Mesendoderm (in vitro differentiated cells): ENCODE data around the gene RSPRY1.
A peak's percentile ranks its signal among the peaks of the same experiment; 100 is the strongest.

Source experiments
- DNase-seq: peaks from one replicate; pipeline ENCODE4 v3.0.0; 2013
- H2AK5ac ChIP-seq: 2 replicates; pipeline ENCODE4 v1.6.1; 2013; ENCODE audit warnings: low read length, inconsistent platforms
- H2BK120ac ChIP-seq: 2 replicates; pipeline ENCODE4 v1.6.1; 2013; ENCODE audit warnings: low read depth, mild to moderate bottlenecking, low read length, moderate library complexity, mixed read lengths
- H2BK15ac ChIP-seq: replicated peaks from 2 replicates; pipeline ENCODE4 v1.6.1; 2013; ENCODE audit warnings: low read depth, mild to moderate bottlenecking, moderate library complexity
- H2BK5ac ChIP-seq: 2 replicates; pipeline ENCODE4 v1.6.1; 2013; ENCODE audit warnings: low read length, inconsistent platforms
- H3K18ac ChIP-seq: 2 replicates; pipeline ENCODE4 v1.6.1; 2013; ENCODE audit warnings: mild to moderate bottlenecking, low read length, mixed read lengths
- H3K23ac ChIP-seq: one replicate; pipeline ENCODE4 v1.6.1; 2013; ENCODE audit warnings: low read length
- H3K27ac ChIP-seq: 2 replicates; pipeline ENCODE4 v1.5.1; 2013; ENCODE audit warnings: low read depth, mild to moderate bottlenecking, inconsistent platforms, low read length, moderate library complexity
- H3K27me3 ChIP-seq: 2 replicates; pipeline ENCODE4 v1.6.1; 2013; ENCODE audit warnings: low read length, control low read depth, mild to moderate bottlenecking, inconsistent platforms; ENCODE audit not compliant: insufficient read depth, poor library complexity
- H3K36me3 ChIP-seq: 2 replicates; pipeline ENCODE4 v1.6.1; 2013; ENCODE audit warnings: low read length, inconsistent platforms; ENCODE audit not compliant: control insufficient read depth, insufficient read depth
- H3K4ac ChIP-seq: one replicate; pipeline ENCODE4 v1.6.1; 2013; ENCODE audit warnings: low read depth, mild to moderate bottlenecking, low read length, moderate library complexity
- H3K4me1 ChIP-seq: 2 replicates; pipeline ENCODE4 v1.6.1; 2013; ENCODE audit warnings: low read depth, low read length, inconsistent platforms; ENCODE audit not compliant: control insufficient read depth
- H3K4me2 ChIP-seq: 2 replicates; pipeline ENCODE4 v1.6.1; 2013; ENCODE audit warnings: low read length
- H3K4me3 ChIP-seq: 2 replicates; pipeline ENCODE4 v1.5.1; 2013; ENCODE audit warnings: mild to moderate bottlenecking, low read length
- H3K56ac ChIP-seq: one replicate; pipeline ENCODE4 v1.6.1; 2013; ENCODE audit warnings: low read length
- H3K79me1 ChIP-seq: 2 replicates; pipeline ENCODE4 v1.6.1; 2013; ENCODE audit warnings: low read length, inconsistent platforms
- H3K79me2 ChIP-seq: 2 replicates; pipeline ENCODE4 v1.6.1; 2013; ENCODE audit warnings: mild to moderate bottlenecking, low read length; ENCODE audit not compliant: control insufficient read depth, insufficient read depth
- H3K9ac ChIP-seq: 2 replicates; pipeline ENCODE4 v1.6.1; 2013; ENCODE audit warnings: low read length, inconsistent platforms
- H4K5ac ChIP-seq: one replicate; pipeline ENCODE4 v1.6.1; 2013; ENCODE audit warnings: low read length
- H4K8ac ChIP-seq: one replicate; pipeline ENCODE4 v1.6.1; 2013; ENCODE audit warnings: low read depth, mild to moderate bottlenecking, control low read depth, low read length, moderate library complexity
- WGBS: extraction: QIAGEN DNeasy Blood & Tissue Kit; methylation state at CpG from one replicate; pipeline ENCODE4 v1.1.7; 2013; ENCODE audit warnings: low lambda C conversion rate, missing lambda C conversion rate; ENCODE audit not compliant: insufficient coverage; ENCODE audit errors: extremely low coverage; 5-methylcytosine and 5-hydroxymethylcytosine counted together

The RSPRY1 gene

DNA sequence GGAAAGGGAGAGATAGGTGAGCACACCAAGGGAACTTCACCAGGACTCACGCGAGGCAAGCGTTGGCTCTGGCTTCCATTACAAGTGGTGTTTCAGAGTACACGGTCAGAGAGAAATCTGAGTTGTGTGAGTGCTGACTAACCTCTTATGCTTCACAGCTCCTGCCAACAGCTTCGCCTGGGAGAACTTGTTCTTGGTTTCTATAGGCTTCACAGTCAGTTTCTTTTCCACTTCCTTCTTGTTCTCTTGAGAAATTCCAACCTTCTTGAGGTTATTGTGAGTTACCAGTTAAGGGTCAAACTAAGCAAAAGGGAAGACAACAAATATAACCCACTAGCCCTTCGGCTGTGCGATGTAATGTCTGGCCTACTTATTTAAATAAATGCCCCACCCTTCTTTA is 19.2 kb upstream of the RSPRY1 start:
- no peak overlapping the region for H3K4ac ChIP-seq
- H2AK5ac ChIP-seq, result no peak overlapping the region
- no peaks in the 10 kb centered on the region for H3K79me1 ChIP-seq
- H3K36me3 ChIP-seq, result peaks cover 11% of the 10 kb centered on the region
- DNase-seq, result no peak
- H3K56ac ChIP-seq, result no peak overlapping the region
- H3K4me2 ChIP-seq, result no peak overlapping the region
- no CpG with 5 or more reads among the region's 7 CpGs for WGBS
- H2BK15ac ChIP-seq, result no peak overlapping the region
- H3K23ac ChIP-seq, result no peak overlapping the region
- H3K79me2 ChIP-seq, result no peaks in the 10 kb centered on the region
- H3K4me1 ChIP-seq, result no peaks in the 10 kb centered on the region
- H3K9ac ChIP-seq, result no peak overlapping the region
- no peak overlapping the region for H3K27ac ChIP-seq
- H3K27me3 ChIP-seq, result no peaks in the 10 kb centered on the region
- no peak overlapping the region for H2BK5ac ChIP-seq
- no peak overlapping the region for H4K8ac ChIP-seq
- no peak overlapping the region for H2BK120ac ChIP-seq
- no peak overlapping the region for H3K4me3 ChIP-seq
- H3K18ac ChIP-seq, result no peak overlapping the region
- H4K5ac ChIP-seq, result no peak overlapping the region

DNA sequence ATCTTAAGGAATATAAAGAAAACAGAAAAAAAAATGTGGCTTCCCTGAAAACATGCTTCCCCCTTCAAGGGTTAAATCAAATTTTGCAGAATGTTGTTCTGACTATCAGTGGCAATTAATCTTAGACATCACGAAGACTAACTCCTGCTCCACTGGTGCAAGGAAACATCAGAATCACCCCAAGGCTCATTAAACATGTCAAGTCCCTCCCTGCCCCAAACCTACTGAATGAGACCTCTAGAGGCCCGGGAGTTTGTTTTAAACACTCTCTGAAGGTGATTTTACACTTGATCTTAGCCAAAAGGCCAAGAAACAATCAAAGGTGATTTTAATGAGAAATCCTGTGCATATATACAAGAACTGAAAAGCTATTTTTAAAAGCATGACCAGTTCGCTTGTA is 18.6 kb upstream of the RSPRY1 start:
- Histone ChIP-seq H3K27me3 (no peaks in the 10 kb centered on the region), H3K36me3 (peaks cover 12% of the 10 kb centered on the region), H2BK120ac (no peak overlapping the region), H3K9ac (no peak overlapping the region), H3K18ac (no peak overlapping the region), H3K27ac (no peak overlapping the region), H2AK5ac (no peak overlapping the region), H2BK5ac (no peak overlapping the region), H3K4me1 (no peaks in the 10 kb centered on the region), H3K79me1 (no peaks in the 10 kb centered on the region), H3K4me3 (no peak overlapping the region), H3K56ac (no peak overlapping the region), H2BK15ac (no peak overlapping the region), H3K23ac (no peak overlapping the region), H4K8ac (no peak overlapping the region), H3K4ac (no peak overlapping the region), H4K5ac (no peak overlapping the region), H3K79me2 (no peaks in the 10 kb centered on the region), H3K4me2 (no peak overlapping the region)
- WGBS, result no CpG with 5 or more reads among the region's 3 CpGs
- DNase-seq, result no peak

DNA sequence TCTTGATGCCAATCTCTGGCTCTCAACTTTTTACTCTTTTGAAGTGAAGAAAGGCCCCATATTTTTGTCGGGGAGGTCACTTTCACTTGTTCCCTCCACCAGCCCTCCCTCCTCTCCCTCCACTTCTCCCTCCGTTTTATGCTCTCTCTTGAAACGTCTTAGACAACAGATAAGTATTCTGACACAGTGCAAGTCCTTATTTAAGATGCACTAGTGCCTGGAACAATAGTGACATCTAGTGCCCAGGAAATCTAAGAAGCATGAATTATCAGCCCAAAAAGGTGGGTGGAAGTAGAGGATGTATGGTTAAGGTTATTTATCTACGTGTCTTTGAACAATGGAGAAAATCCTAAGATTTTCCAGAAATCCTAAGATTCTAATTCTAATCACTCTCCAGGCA is 18.2 kb upstream of the RSPRY1 start:
- Histone ChIP-seq H3K4me2 (no peak overlapping the region), H3K4ac (no peak overlapping the region), H3K4me3 (no peak overlapping the region), H3K27ac (no peak overlapping the region), H2AK5ac (no peak overlapping the region), H3K79me1 (no peaks in the 10 kb centered on the region), H3K4me1 (no peaks in the 10 kb centered on the region), H4K8ac (no peak overlapping the region), H3K9ac (no peak overlapping the region), H3K18ac (no peak overlapping the region), H2BK15ac (no peak overlapping the region), H2BK5ac (no peak overlapping the region), H3K36me3 (peaks cover 12% of the 10 kb centered on the region), H4K5ac (no peak overlapping the region), H3K79me2 (no peaks in the 10 kb centered on the region), H3K56ac (no peak overlapping the region), H2BK120ac (no peak overlapping the region), H3K27me3 (no peaks in the 10 kb centered on the region), H3K23ac (no peak overlapping the region)
- DNase-seq, result peak; percentile 64
- WGBS, result no CpG with 5 or more reads among the region's 4 CpGs

DNA sequence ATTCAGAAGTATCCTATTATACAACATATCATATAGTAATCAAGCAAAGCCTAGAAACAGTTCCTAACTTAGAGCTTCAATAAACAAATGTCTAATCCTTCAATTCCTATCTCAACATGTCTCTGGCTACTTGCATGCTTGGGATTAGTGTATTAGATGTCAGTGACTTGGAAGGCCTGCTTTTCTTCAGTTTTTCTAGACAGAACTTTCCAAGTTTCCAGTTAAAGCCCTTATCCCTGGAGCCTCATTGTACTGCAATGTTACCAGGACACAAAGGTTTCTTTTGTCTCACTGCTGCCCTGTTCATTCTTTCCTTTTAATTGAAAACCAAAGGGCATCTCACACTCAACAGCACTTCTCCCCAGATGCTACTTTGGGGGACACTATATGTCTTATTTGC is 16.8 kb upstream of the RSPRY1 start:
- Histone ChIP-seq H3K79me2 (no peaks in the 10 kb centered on the region), H3K36me3 (peaks cover 10% of the 10 kb centered on the region), H3K4me2 (no peak overlapping the region), H3K79me1 (no peaks in the 10 kb centered on the region), H4K8ac (no peak overlapping the region), H3K23ac (no peak overlapping the region), H3K4me1 (no peaks in the 10 kb centered on the region), H3K9ac (no peak overlapping the region), H4K5ac (no peak overlapping the region), H2BK15ac (no peak overlapping the region), H3K56ac (no peak overlapping the region), H3K4me3 (no peak overlapping the region), H3K4ac (no peak overlapping the region), H2BK5ac (no peak overlapping the region), H2AK5ac (no peak overlapping the region), H3K27ac (no peak overlapping the region), H2BK120ac (no peak overlapping the region), H3K27me3 (no peaks in the 10 kb centered on the region), H3K18ac (no peak overlapping the region)
- no peak for DNase-seq

DNA sequence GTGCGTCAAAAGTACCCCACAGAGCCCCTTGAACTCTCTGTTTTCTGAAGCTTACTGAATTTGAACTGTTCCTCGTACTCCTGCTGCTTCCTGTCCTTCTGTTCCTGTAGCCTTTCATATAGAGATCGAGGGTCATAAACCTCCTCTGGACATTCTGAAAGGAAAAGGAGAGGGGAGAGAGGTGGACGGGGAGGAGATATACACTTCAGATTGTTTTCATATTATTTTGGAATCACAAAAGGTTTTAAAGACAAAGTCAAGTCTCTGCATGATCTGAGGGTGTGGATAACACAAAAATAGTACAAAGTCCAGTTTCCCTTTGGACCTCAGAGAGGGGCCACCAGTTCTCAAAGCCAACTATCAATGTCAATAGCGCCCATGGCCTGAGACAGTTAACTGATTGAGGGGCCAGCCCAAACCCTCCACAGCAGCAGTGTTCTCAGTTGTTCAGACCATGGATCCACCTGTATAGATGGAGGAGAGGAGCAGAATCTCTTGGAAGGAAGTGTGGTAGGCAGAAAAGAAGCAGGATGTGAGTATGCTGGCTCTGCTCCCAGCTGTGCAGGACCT is 13.3 kb upstream of the RSPRY1 start:
- Histone ChIP-seq H3K79me1 (no peaks in the 10 kb centered on the region), H2BK5ac (no peak overlapping the region), H3K4me1 (no peaks in the 10 kb centered on the region), H2BK15ac (no peak overlapping the region), H3K4me2 (no peak overlapping the region), H3K23ac (no peak overlapping the region), H2AK5ac (no peak overlapping the region), H4K8ac (no peak overlapping the region), H3K36me3 (peaks cover 6% of the 10 kb centered on the region), H3K27ac (no peak overlapping the region), H3K4me3 (no peak overlapping the region), H2BK120ac (no peak overlapping the region), H3K4ac (no peak overlapping the region), H3K79me2 (no peaks in the 10 kb centered on the region), H3K56ac (no peak overlapping the region), H4K5ac (no peak overlapping the region), H3K9ac (no peak overlapping the region), H3K18ac (no peak overlapping the region), H3K27me3 (no peaks in the 10 kb centered on the region)
- WGBS, result no CpG with 5 or more reads among the region's 5 CpGs
- DNase-seq, result no peak

DNA sequence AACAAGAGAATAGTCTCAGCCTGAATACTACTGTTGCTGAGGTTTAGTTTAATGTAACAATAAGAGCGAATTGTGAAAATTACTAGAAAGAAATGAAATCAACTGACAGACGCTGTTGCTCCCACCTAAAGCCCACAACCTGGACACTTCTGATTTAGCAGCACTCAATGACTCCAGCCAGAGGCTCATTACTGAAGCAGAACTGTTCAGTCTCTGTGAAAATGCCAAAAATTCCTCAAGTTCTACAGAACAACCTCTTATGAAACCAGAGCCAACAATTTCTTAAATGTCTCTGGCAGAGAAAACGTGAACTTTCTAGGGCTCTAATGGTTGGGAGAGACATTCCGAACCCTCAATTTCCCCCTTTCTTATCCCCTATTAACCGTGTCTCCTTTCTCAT is 10.2 kb upstream of the RSPRY1 start:
- Histone ChIP-seq H2BK15ac (no peak overlapping the region), H3K23ac (no peak overlapping the region), H2BK120ac (no peak overlapping the region), H3K4ac (no peak overlapping the region), H3K27me3 (no peaks in the 10 kb centered on the region), H2AK5ac (no peak overlapping the region), H4K8ac (no peak overlapping the region), H3K36me3 (peaks cover 4% of the 10 kb centered on the region), H2BK5ac (no peak overlapping the region), H3K9ac (no peak overlapping the region), H3K4me2 (no peak overlapping the region), H4K5ac (no peak overlapping the region), H3K79me1 (peaks cover 4% of the 10 kb centered on the region), H3K4me3 (no peak overlapping the region), H3K56ac (no peak overlapping the region), H3K4me1 (no peaks in the 10 kb centered on the region), H3K27ac (no peak overlapping the region), H3K79me2 (no peaks in the 10 kb centered on the region), H3K18ac (no peak overlapping the region)
- WGBS, result no CpG with 5 or more reads among the region's 5 CpGs
- no peak for DNase-seq
